ENCODE data around the gene SLC29A3.

GRCh38 chr10:71402005-71402404 lies 82.9 kb downstream of the SLC29A3 start:
- no peak for TF ChIP-seq ZNF274 (IDR thresholded peaks at IDR 0.05; ENCODE audit: borderline replicate concordance, extremely low read depth, low read length)
- TF ChIP-seq RAD21 (IDR thresholded peaks at IDR 0.05 in 1 of 2, conservative IDR thresholded peaks at IDR 0.05 in 1 of 2; ENCODE audit: low read depth in 2 of 2, low read length in 2 of 2) = no peak
- no peak for TF ChIP-seq EP300 (IDR thresholded peaks at IDR 0.05; ENCODE audit: borderline replicate concordance in 1 of 2, low read depth in 2 of 2, low read length in 2 of 2)

Measured in H1 (cell line).